IPS-NIHi7 (cell line): Measurements from ENCODE around the gene RNF31.

Source experiments
- DNase-seq: peaks from one replicate; pipeline ENCODE4 v3.0.0; 2012; ENCODE audit warnings: mixed read lengths; ENCODE audit errors: extremely low spot score

The RNF31 gene

GRCh38 chr14:24137529-24138395 is 9.5 kb upstream of the RNF31 start:
- DNase-seq = no peak

DNA sequence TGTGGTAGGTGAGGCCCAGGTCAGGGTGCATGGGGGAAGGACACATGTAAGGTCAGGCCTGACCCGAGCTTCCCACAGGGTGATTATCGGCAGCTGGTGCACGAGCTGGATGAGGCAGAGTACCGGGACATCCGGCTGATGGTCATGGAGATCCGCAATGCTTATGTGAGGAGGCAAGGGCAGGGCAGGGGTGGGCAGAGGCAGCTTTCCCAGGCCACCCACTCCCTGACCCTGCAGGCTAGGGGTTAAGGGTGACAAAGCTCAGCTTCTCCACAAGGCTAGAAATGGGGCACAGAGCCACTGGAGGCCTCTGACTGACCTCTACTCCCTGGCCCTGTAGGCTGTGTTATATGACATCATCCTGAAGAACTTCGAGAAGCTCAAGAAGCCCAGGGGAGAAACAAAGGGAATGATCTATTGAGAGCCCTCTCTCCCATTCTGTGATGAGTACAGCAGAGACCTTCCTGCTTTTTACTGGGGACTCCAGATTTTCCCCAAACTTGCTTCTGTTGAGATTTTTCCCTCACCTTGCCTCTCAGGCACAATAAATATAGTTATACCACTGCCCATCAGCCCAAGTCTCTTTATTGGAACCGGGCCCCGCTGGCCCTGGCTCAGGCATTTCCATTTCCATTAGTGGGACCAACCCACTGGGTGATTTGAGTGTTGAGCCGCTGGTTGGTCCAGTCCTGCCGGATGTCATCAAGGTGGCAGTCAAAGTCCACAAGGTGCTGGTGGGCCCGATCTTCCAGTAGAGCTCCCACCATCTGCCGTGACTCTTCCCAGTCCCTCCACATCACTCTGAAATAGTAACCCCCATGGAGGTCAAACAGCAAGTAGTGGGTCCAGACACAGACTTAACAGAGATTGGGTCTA is 8.7 kb upstream of the RNF31 start:
- DNase-seq = no peak

DNA sequence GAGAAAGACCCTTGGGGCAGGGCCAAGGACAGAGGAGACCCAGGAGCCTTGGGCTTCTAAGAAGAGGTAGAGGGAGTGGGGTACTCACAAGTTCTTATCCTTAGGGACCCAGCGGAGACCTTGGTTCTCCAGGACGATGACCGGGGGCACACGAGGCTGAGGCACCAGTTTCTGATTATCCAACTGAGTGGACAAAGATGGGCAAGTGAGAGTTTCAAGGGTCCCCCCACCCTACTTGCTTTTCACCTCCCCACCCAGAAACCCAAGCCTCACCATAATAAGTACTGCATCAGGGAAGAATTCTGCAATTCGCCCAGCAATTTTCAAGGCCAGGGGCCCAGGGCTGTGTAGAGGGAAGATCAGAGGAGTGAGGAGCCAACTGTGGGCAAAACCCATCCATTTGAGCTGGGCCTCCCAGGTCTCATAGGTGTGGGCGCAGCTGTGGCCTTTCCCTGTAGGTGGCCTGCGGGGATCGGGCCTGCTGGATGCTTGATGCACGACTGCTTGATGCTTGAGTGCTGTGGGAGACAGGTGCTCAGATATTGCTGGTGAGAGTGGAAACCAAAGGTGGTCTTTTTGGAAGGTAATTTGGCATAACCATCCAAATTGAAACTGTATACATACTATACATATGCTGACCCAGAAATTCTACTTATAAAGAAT is 7.9 kb upstream of the RNF31 start:
- DNase-seq = no peak

- peak; percentile 96 for DNase-seq
Observed at GRCh38 chr14:24141097-24141880, 6.0 kb upstream of the RNF31 start, which contains the start of gene EMC9. Gene EMC9, minus strand, starts transcription at chr14:24141591. Its CDS starts 287 bp downstream, at chr14:24141304.

- no peak for DNase-seq
Observed at GRCh38 chr14:24143511-24143910, 3.8 kb upstream of the RNF31 start.

- DNase-seq = no peak
Observed at GRCh38 chr14:24144451-24144850, 2.8 kb upstream of the RNF31 start.

GRCh38 chr14:24145219-24145618 is 2.1 kb upstream of the RNF31 start:
- no peak for DNase-seq

DNA sequence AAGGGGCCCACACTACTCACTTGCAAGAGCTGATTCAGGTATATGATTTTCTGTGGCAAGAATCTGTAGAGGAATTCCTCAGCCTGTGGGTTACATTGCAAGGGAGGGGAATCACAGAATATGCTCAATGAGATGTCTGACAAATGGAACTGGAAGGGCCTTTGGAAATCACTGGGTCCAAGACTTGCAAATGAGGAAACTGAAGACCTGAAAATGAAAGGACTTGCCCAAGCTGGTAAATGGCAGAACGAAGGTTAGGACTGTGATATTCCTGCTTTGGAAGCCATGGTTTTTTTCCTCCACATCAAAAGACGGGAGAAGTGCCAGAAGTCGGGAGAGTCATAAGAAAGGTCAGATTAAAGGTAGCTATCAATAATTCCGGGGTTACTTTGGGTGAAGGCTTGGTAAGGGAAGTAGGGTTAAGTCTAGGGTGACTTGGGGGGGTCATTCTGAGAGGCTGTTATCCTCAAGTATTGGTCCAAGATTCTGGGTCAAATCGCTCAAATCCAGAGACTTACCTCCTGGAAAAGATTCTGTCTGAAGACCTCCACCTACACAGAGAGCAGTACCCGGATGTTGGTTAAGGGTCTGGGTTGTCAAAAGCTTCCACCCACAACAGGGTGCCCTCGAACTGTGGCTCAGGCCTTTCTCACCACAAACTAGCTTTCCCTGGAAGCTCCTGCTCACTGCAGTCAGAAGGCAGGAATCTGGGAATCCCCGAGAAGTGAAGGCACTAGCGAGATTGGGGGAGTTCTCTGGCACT is 1.4 kb upstream of the RNF31 start:
- no peak for DNase-seq

DNA sequence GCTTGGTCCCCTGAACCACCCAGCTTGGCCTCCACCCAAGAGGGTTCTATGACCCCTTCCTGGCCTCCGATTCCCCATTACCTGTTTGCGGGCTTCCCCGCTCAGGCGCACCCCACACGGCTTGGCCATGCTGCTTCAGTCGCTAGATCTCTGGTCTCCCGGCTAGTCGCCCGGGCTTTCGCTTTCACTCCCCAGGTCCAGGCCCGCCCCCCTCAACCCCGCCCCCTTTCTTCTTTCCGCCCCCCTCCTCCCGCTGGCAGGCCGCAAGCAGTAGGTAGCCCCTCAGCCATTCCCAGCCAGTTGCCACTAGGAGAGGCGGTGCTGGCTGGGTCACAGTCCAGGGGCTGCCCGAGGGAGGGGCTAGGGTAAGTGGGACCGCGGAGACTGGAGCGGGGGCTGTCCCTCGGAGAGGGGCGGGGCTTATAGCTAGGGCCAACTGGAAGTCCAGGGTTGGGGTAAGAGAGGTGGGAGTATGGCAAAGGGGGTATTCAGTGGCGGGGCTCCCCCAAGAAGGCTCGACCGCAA is 783 bp upstream of the RNF31 start, which contains the start of gene PSME2:
Gene PSME2 (minus strand): TSS at position 158 of the 525 bp plus-strand sequence. CDS start 29 bp downstream, at position 129.
- peak; percentile 98 for DNase-seq

DNA sequence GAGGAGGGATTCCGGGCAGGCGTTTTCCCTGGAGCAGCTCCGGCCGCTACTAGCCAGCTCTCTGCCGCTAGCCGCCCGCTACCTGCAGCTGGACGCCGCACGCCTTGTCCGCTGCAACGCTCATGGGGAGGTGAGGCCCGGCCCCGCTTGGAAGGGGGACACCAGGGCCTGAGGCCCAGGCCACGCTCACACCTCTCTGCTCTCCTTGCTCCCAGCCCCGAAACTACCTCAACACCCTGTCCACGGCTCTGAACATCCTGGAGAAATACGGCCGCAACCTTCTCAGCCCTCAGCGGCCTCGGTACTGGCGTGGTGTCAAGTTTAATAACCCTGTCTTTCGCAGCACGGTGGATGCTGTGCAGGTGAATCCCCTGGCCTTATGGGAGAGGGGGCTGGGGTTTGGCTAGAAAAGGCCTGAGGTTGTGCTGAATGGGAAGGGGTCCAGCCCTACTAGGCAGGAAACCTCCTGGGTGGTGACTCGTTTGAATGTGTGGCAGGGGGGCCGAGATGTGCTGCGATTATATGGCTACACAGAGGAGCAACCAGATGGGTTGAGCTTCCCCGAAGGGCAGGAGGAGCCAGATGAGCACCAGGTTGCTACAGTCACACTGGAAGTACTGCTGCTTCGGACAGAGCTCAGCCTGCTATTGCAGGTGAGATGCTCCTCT is 597 bp downstream of the RNF31 start:
- DNase-seq = no peak

DNA sequence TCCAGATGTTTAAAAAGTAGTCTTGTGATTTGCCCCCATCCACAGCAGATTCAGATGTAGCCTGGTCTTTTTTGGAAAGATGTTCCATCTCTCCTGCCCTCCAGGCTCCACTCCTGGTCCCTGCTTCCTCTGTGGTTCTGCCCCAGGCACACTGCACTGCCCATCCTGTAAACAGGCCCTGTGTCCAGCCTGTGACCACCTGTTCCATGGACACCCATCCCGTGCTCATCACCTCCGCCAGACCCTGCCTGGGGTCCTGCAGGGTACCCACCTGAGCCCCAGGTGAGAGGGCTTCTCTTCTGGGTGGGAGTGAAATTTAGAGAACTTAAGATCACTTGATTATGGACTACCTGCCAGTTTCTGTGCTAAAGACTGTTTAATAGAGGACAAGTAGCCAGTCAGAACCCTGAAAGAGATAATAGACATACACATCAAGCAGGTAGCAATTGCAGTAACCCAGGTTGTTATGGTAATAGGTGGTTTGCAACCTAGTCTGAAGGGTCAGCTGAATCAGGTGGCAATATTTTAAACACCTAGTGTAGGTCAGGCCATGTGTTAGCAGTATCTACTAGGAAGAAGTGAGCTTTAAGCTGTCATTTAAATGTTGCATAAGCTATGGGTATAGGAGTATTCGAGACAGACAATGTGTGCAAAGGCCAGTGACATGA is 2.1 kb downstream of the RNF31 start:
- no peak for DNase-seq

DNA sequence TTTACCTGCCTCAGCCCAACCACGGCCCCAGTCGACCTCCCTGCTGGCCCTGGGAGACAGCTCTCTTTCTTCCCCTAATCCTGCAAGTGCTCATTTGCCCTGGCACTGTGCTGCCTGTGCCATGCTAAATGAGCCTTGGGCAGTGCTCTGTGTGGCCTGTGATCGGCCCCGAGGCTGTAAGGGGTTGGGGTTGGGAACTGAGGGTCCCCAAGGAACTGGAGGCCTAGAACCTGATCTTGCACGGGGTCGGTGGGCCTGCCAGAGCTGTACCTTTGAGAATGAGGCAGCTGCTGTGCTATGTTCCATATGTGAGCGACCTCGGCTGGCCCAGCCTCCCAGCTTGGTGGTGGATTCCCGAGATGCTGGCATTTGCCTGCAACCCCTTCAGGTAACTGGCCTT is 2.8 kb downstream of the RNF31 start:
- DNase-seq = no peak

DNA sequence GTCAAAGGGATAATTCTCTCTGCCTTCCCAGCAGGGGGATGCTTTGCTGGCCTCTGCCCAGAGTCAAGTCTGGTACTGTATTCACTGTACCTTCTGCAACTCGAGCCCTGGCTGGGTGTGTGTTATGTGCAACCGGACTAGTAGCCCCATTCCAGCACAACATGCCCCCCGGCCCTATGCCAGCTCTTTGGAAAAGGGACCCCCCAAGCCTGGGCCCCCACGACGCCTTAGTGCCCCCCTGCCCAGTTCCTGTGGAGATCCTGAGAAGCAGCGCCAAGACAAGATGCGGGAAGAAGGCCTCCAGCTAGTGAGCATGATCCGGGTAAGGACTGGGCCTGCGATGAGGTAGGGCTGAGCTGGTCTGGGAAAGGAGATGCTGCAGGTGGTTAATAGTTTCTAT is 3.3 kb downstream of the RNF31 start:
- no peak for DNase-seq

DNA sequence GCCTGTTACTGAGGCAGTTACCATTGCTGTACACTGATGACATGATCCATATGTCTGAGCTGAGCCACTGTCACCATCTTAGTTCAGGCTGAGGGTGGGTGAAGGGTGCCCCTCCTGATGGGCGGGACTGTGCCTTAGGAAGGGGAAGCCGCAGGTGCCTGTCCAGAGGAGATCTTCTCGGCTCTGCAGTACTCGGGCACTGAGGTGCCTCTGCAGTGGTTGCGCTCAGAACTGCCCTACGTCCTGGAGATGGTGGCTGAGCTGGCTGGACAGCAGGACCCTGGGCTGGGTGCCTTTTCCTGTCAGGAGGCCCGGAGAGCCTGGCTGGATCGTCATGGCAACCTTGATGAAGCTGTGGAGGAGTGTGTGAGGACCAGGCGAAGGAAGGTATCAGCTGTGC is 3.7 kb downstream of the RNF31 start:
- no peak for DNase-seq

GRCh38 chr14:24151404-24152080 is 4.2 kb downstream of the RNF31 start:
- DNase-seq = no peak

DNA sequence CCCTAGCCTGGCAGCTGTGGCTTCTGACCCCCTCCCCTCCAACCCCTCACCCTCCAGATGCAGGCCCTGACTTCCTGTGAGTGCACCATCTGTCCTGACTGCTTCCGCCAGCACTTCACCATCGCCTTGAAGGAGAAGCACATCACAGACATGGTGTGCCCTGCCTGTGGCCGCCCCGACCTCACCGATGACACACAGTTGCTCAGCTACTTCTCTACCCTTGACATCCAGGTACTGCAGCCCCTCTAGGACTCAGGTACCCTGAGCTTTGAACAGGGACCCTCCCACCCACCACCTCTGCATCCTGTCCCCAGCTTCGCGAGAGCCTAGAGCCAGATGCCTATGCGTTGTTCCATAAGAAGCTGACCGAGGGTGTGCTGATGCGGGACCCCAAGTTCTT is 7.8 kb downstream of the RNF31 start:
- DNase-seq = no peak

DNA sequence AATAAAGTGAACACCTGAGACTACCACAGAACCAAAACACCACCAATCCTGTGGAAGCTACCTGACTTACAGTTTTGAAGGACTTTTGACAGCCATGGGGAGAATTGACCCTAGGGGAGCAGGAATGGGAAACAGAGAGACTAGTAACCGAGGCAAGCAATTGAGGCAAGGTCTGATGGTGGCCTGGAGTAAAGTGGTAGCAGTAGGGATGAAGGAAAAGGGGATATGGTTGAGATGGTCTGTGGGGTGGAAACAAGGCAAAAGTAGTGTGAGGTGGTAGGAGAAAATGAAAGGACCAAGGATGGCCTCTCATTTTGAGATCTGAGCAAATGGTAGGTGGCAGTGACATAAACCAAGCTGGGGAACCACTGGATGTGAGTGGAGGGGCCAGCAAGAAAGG is 9.5 kb downstream of the RNF31 start:
- no peak for DNase-seq

- DNase-seq = no peak
Observed at GRCh38 chr14:24157331-24157730, 10.0 kb downstream of the RNF31 start.
